SK-N-SH treated with all-trans-retinoic acid at 6 μM for 48 hours (cell line): ENCODE results near the gene DDX18.

Experiments
- ATAC-seq: fragments of 200-7000 bp; cut with Tn5 transposase; 3 replicates; pipeline ENCODE4 v1.9.1; 2020; ENCODE audit warnings: mild to moderate bottlenecking, moderate library complexity
- ARNTL ChIP-seq: fragments of 450-650 bp; formaldehyde crosslinking; IDR thresholded peaks from 2 replicates; pipeline ENCODE4 v1.5.0; 2020; ENCODE audit warnings: low read depth, mild to moderate bottlenecking, moderate library complexity, borderline replicate concordance
- BACH2 ChIP-seq: fragments of 250-450 bp; sonication (Bioruptor Pico); IDR thresholded peaks from 2 replicates; pipeline ENCODE4 v1.9.0; 2021; ENCODE audit warnings: mild to moderate bottlenecking, borderline replicate concordance
- CSDC2 ChIP-seq: fragments of 250-450 bp; sonication (Bioruptor Pico); IDR thresholded peaks from 2 replicates; pipeline ENCODE4 v1.5.0; 2020; ENCODE audit warnings: mild to moderate bottlenecking, moderate library complexity
- ESRRG ChIP-seq: fragments of 250-450 bp; sonication (Bioruptor Pico); IDR thresholded peaks from 2 replicates; pipeline ENCODE4 v1.6.1; 2021; ENCODE audit warnings: mild to moderate bottlenecking
- GLIS3 ChIP-seq: fragments of 250-450 bp; sonication (Bioruptor Pico); IDR thresholded peaks from 2 replicates; pipeline ENCODE4 v1.5.0; 2020; ENCODE audit warnings: mild to moderate bottlenecking, moderate library complexity
- OSR1 ChIP-seq: fragments of 250-450 bp; sonication (Bioruptor Pico); IDR thresholded peaks from 2 replicates; pipeline ENCODE4 v1.8.0; 2022; ENCODE audit warnings: moderate library complexity, mild to moderate bottlenecking, inconsistent platforms
- RARB ChIP-seq: fragments of 250-450 bp; sonication (Bioruptor Pico); IDR thresholded peaks from 2 replicates; pipeline ENCODE4 v1.8.0; 2021; ENCODE audit warnings: mild to moderate bottlenecking, moderate library complexity
- TCF4 ChIP-seq: fragments of 250-450 bp; sonication (Bioruptor Pico); IDR thresholded peaks from 2 replicates; pipeline ENCODE4 v1.8.0; 2021; ENCODE audit warnings: mild to moderate bottlenecking, moderate library complexity, borderline replicate concordance
- TOX ChIP-seq: fragments of 250-450 bp; sonication (Bioruptor Pico); IDR thresholded peaks from 2 replicates; pipeline ENCODE4 v1.8.0; 2021; ENCODE audit warnings: mild to moderate bottlenecking, moderate library complexity, borderline replicate concordance
- ZC3H10 ChIP-seq: fragments of 250-450 bp; sonication (Bioruptor Pico); IDR thresholded peaks from 2 replicates; pipeline ENCODE4 v1.5.1; 2021; ENCODE audit warnings: mild to moderate bottlenecking, moderate library complexity
- ZFP3 ChIP-seq: fragments of 250-450 bp; sonication (Bioruptor Pico); IDR thresholded peaks from 2 replicates; pipeline ENCODE4 v1.5.0; 2020; ENCODE audit warnings: mild to moderate bottlenecking, moderate library complexity
- ZFP30 ChIP-seq: fragments of 450-650 bp; formaldehyde crosslinking; IDR thresholded peaks from 2 replicates; pipeline ENCODE4 v1.5.0; 2022; ENCODE audit warnings: mild to moderate bottlenecking, moderate library complexity
- ZNF565 ChIP-seq: fragments of 450-650 bp; formaldehyde crosslinking; conservative IDR thresholded peaks from 2 replicates; pipeline ENCODE4 v1.5.0; 2020; ENCODE audit warnings: low read depth, mild to moderate bottlenecking, moderate library complexity
- ZNF70 ChIP-seq: fragments of 450-650 bp; formaldehyde crosslinking; IDR thresholded peaks from 2 replicates; pipeline ENCODE4 v1.5.0; 2020; ENCODE audit warnings: mild to moderate bottlenecking, moderate library complexity
- TF ChIP-seq, protein P1 (sequence below): fragments of 250-450 bp; sonication (Bioruptor Pico); IDR thresholded peaks from 2 replicates; pipeline ENCODE4 v1.8.0; 2021; ENCODE audit warnings: low read depth, mild to moderate bottlenecking, moderate library complexity, borderline replicate concordance
- TF ChIP-seq, protein P2 (sequence below): fragments of 250-450 bp; sonication (Bioruptor Pico); IDR thresholded peaks from 2 replicates; pipeline ENCODE4 v1.8.0; 2020; ENCODE audit warnings: mild to moderate bottlenecking, moderate library complexity, borderline replicate concordance
- TF ChIP-seq, protein P3 (sequence below): fragments of 250-450 bp; sonication (Bioruptor Pico); IDR thresholded peaks from 2 replicates; pipeline ENCODE4 v1.5.1; 2021; ENCODE audit warnings: mild to moderate bottlenecking, moderate library complexity
- TF ChIP-seq, protein P4 (sequence below): fragments of 250-450 bp; sonication (Bioruptor Pico); IDR thresholded peaks from 2 replicates; pipeline ENCODE4 v1.5.0; 2020; ENCODE audit warnings: mild to moderate bottlenecking, moderate library complexity
- TF ChIP-seq, protein P5 (sequence below): fragments of 250-450 bp; sonication (Bioruptor Pico); IDR thresholded peaks from 2 replicates; pipeline ENCODE4 v1.5.1; 2020; ENCODE audit warnings: low read depth, mild to moderate bottlenecking, moderate library complexity

Gene DDX18

DNA sequence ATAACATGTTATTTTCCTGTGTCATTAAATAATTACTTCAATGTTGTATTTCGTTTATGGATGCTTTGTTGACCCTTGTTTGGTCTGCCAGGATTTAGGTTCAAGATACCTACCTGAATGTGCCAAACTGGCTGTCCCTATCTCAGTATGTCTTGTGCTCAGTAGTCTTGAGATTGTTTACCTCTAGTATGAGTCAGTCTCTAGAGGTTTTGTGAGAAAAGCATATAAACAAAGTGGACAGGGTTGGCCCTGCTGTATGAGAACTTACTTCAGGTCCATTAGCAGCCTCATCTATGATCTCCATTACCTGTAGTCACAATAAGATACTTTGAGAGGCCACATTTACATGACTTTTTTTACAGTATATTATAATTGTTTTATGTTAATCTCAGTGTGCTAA is 17.8 kb downstream of the DDX18 start (continued):
- TF ChIP-seq, protein P1, sequence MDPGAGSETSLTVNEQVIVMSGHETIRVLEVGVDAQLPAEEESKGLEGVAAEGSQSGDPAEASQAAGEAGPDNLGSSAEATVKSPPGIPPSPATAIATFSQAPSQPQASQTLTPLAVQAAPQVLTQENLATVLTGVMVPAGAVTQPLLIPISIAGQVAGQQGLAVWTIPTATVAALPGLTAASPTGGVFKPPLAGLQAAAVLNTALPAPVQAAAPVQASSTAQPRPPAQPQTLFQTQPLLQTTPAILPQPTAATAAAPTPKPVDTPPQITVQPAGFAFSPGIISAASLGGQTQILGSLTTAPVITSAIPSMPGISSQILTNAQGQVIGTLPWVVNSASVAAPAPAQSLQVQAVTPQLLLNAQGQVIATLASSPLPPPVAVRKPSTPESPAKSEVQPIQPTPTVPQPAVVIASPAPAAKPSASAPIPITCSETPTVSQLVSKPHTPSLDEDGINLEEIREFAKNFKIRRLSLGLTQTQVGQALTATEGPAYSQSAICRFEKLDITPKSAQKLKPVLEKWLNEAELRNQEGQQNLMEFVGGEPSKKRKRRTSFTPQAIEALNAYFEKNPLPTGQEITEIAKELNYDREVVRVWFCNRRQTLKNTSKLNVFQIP = no peak

DNA sequence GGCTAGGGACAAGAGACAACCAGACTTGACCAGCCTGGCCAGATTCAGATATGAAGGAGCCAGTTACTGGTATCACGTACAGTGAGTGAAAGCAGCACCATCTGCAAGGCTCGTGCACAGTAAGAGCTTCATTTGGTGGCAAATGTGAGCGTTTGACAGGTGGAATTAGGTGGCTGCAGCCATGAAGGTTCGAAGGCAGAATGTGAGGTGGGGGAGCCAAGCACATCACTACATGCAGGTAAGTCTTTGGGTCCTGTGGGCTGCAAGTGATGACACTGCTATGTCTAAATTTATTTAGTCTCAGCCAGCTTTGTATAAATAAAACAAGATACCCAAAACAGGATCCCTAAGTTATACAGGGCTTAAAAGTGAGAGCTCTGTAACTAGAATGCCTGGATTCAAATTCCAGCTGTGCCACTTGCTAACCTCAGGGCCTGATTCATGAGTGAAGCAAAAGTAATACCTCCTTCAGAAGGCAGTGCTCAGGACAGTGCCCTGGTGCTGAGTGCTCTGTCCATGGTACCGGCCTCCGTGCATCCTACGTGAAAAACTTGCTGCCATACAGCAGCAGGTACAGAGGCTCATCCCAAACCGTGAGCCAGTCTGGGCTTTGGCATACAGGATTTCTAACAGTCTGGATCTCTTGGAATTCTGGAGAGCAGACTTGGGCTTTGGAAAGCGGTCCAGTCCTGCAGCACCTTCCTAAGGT is 18.6 kb downstream of the DDX18 start:
- peak; percentile 46 for ATAC-seq

DNA sequence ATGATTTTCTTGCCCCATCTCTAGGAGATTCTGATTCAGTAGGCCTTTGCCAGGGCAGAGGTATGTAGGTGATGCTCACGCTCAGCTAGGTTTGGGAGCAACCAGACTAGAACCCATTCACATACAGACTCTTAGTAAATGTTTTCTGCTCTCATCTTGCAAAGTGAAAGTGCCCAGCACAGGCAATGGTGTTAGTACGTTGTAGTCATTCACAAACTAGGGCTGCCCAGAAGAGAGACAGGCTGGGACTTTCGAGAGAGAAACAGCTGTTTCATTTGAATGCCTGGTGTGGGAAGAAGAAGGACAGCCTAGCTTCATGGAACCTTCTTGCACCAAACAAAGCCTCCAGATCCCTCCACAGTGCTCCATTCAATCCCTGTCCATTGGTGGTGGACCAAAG is 19.4 kb downstream of the DDX18 start:
- TF ChIP-seq RARB (CRISPR knock-in tag) (no peak), BACH2 (no peak), ZC3H10 (CRISPR knock-in tag) (no peak), ZNF70 (CRISPR knock-in tag) (no peak), OSR1 (CRISPR knock-in tag) (no peak), ZFP3 (no peak), ARNTL (CRISPR knock-in tag) (no peak), GLIS3 (CRISPR knock-in tag) (no peak), ESRRG (CRISPR knock-in tag) (no peak), ZNF565 (no peak)
- TF ChIP-seq, protein P2, sequence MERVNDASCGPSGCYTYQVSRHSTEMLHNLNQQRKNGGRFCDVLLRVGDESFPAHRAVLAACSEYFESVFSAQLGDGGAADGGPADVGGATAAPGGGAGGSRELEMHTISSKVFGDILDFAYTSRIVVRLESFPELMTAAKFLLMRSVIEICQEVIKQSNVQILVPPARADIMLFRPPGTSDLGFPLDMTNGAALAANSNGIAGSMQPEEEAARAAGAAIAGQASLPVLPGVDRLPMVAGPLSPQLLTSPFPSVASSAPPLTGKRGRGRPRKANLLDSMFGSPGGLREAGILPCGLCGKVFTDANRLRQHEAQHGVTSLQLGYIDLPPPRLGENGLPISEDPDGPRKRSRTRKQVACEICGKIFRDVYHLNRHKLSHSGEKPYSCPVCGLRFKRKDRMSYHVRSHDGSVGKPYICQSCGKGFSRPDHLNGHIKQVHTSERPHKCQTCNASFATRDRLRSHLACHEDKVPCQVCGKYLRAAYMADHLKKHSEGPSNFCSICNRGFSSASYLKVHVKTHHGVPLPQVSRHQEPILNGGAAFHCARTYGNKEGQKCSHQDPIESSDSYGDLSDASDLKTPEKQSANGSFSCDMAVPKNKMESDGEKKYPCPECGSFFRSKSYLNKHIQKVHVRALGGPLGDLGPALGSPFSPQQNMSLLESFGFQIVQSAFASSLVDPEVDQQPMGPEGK (CRISPR knock-in tag) = no peak
- TF ChIP-seq, protein P3, sequence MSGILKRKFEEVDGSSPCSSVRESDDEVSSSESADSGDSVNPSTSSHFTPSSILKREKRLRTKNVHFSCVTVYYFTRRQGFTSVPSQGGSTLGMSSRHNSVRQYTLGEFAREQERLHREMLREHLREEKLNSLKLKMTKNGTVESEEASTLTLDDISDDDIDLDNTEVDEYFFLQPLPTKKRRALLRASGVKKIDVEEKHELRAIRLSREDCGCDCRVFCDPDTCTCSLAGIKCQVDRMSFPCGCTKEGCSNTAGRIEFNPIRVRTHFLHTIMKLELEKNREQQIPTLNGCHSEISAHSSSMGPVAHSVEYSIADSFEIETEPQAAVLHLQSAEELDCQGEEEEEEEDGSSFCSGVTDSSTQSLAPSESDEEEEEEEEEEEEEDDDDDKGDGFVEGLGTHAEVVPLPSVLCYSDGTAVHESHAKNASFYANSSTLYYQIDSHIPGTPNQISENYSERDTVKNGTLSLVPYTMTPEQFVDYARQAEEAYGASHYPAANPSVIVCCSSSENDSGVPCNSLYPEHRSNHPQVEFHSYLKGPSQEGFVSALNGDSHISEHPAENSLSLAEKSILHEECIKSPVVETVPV = no peak
- TF ChIP-seq, protein P4, sequence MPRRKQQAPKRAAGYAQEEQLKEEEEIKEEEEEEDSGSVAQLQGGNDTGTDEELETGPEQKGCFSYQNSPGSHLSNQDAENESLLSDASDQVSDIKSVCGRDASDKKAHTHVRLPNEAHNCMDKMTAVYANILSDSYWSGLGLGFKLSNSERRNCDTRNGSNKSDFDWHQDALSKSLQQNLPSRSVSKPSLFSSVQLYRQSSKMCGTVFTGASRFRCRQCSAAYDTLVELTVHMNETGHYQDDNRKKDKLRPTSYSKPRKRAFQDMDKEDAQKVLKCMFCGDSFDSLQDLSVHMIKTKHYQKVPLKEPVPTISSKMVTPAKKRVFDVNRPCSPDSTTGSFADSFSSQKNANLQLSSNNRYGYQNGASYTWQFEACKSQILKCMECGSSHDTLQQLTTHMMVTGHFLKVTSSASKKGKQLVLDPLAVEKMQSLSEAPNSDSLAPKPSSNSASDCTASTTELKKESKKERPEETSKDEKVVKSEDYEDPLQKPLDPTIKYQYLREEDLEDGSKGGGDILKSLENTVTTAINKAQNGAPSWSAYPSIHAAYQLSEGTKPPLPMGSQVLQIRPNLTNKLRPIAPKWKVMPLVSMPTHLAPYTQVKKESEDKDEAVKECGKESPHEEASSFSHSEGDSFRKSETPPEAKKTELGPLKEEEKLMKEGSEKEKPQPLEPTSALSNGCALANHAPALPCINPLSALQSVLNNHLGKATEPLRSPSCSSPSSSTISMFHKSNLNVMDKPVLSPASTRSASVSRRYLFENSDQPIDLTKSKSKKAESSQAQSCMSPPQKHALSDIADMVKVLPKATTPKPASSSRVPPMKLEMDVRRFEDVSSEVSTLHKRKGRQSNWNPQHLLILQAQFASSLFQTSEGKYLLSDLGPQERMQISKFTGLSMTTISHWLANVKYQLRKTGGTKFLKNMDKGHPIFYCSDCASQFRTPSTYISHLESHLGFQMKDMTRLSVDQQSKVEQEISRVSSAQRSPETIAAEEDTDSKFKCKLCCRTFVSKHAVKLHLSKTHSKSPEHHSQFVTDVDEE = no peak
- TF ChIP-seq, protein P5, sequence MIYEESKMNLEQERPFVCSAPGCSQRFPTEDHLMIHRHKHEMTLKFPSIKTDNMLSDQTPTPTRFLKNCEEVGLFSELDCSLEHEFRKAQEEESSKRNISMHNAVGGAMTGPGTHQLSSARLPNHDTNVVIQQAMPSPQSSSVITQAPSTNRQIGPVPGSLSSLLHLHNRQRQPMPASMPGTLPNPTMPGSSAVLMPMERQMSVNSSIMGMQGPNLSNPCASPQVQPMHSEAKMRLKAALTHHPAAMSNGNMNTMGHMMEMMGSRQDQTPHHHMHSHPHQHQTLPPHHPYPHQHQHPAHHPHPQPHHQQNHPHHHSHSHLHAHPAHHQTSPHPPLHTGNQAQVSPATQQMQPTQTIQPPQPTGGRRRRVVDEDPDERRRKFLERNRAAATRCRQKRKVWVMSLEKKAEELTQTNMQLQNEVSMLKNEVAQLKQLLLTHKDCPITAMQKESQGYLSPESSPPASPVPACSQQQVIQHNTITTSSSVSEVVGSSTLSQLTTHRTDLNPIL (CRISPR knock-in tag) = no peak
- ATAC-seq = no peak

More for the DNA sequence above, 18.6 kb downstream of the DDX18 start:
- TF ChIP-seq CSDC2 (CRISPR knock-in tag) = 0 out of 2 replicates have a peak, but pooled peaks have one; percentile 43
- TF ChIP-seq, protein P1 = no peak
- no peak for TF ChIP-seq ZNF70 (CRISPR knock-in tag)

DNA sequence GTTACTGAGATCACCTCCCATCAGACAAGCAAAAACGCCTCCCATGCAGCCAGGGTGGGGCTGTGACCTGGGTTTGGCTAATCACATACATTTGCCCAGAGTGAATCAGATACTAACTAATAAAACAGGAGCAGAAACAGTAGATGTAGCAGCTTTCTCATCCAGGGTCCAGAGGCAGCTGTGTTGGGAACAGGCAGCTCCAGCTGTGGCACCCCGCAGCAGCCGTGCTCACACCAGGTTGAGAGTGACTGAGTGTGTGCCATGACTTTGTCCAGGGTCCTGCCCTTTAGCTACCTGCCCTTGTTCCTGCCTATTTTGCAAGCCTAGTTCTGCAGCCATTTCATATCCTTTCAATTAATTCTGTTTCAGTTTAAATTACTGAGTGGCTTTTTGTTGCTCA is 20.5 kb downstream of the DDX18 start:
- ATAC-seq = no peak
- TF ChIP-seq TOX (CRISPR knock-in tag) = no peak
- TF ChIP-seq, protein P1 = no peak
- no peak for TF ChIP-seq ZFP30 (CRISPR knock-in tag)
- TF ChIP-seq CSDC2 (CRISPR knock-in tag) = no peak
- TF ChIP-seq, protein P5 (CRISPR knock-in tag) = no peak
- TF ChIP-seq ESRRG (CRISPR knock-in tag) = no peak
- TF ChIP-seq TCF4 (CRISPR knock-in tag) = no peak
- no peak for TF ChIP-seq ZC3H10 (CRISPR knock-in tag)
- TF ChIP-seq ZNF565 = no peak
- TF ChIP-seq, protein P3 = no peak
- no peak for TF ChIP-seq ARNTL (CRISPR knock-in tag)
